ENCODE data around the gene SMNDC1. TPM values are rescaled to one million over a fixed set of nuclear protein-coding genes. Genes with fewer than 3 reads are reported as not detected.
"Not testable (repeated sequence)": the region's sequence is repeated elsewhere in the genome, so short reads cannot be mapped to it uniquely, and the experiment has no call there.

Gene SMNDC1
- total RNA-seq, 2 experiments from 2014 or later = 36.4 to 39.2 TPM

DNA sequence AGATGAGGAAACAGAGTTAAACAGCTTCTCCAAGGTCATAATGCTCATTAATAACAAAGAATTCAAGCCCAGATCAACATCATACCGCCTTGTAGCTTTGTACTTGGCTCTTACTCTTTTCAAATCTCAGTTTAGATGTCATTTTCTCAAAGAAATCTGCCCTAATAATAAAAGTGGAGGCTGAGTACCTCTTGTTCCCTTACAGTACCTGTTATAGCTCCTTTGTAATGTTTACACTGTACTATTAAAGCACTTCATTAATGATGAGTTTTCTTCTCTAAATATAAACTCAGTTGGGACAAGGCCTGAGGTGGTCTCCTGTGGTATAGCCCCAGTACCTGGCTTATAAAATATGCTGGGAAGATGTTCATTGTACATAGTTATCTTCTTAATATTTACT is 7.8 kb downstream of the SMNDC1 start:
- H3K36me3 Mint-ChIP-seq = peaks cover 45% of the 10 kb centered on the region
- H3K27ac Mint-ChIP-seq = no peak overlapping the region
- POLR2A ChIA-PET = no interaction called here
- no peak for ATAC-seq (ENCODE audit: low read depth)
- peaks cover 27% of the 10 kb centered on the region for H3K4me1 Mint-ChIP-seq
- H3K9me3 Mint-ChIP-seq = no peaks in the 10 kb centered on the region
- DNase-seq = no peak
- H3K4me3 Mint-ChIP-seq = no peak overlapping the region
- no peaks in the 10 kb centered on the region for H3K27me3 Mint-ChIP-seq

DNA sequence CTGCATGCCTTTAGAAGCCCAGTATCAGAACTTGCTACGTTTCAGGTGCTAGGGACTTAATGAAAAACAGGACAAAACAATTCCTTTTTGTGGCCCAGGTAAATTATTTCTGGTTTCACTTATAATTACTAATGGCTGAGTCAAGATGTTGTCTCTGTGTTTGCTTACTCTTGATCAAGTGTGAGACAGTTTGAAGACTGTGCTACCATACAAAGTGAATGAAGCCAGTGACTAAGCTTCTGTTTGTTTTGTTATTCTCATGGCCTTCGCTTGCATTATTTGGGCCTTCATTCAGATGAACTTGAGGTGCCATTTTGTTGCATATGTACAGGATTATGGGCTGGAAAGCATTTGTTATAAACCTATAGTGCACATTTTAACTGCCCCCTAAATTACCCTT is 17.9 kb downstream of the SMNDC1 start:
- H3K4me1 Mint-ChIP-seq = no peaks in the 10 kb centered on the region
- ATAC-seq (ENCODE audit: low read depth) = no peak
- H3K27ac Mint-ChIP-seq = no peak overlapping the region
- no peaks in the 10 kb centered on the region for H3K9me3 Mint-ChIP-seq
- POLR2A ChIA-PET = no interaction called here
- DNase-seq = no peak
- H3K27me3 Mint-ChIP-seq = no peaks in the 10 kb centered on the region
- H3K4me3 Mint-ChIP-seq = no peak overlapping the region
- H3K36me3 Mint-ChIP-seq = peaks cover 12% of the 10 kb centered on the region

- Mint-ChIP-seq H3K36me3 (peaks cover 7% of the 10 kb centered on the region), H3K4me1 (no peaks in the 10 kb centered on the region), H3K9me3 (no peaks in the 10 kb centered on the region), H3K27me3 (no peaks in the 10 kb centered on the region), H3K27ac (no peak overlapping the region), H3K4me3 (no peak overlapping the region)
- POLR2A ChIA-PET = no interaction called here
- no peak for ATAC-seq (ENCODE audit: low read depth)
- no peak for DNase-seq
Measured at GRCh38 chr10:110285501-110285900, 19.2 kb downstream of the SMNDC1 start.

GRCh38 chr10:110284262-110284661 is 20.5 kb downstream of the SMNDC1 start:
- peaks cover 7% of the 10 kb centered on the region for H3K36me3 Mint-ChIP-seq
- ATAC-seq (ENCODE audit: low read depth) (no peak), DNase-seq (no peak)
- H3K9me3 Mint-ChIP-seq = no peaks in the 10 kb centered on the region
- POLR2A ChIA-PET = no interaction called here
- H3K27me3 Mint-ChIP-seq = no peaks in the 10 kb centered on the region
- H3K4me3 Mint-ChIP-seq = no peak overlapping the region
- H3K27ac Mint-ChIP-seq = no peak overlapping the region
- H3K4me1 Mint-ChIP-seq = peaks cover 2% of the 10 kb centered on the region

GRCh38 chr10:110279407-110279986 is 25.2 kb downstream of the SMNDC1 start:
- Mint-ChIP-seq H3K4me1 (peaks cover 13% of the 10 kb centered on the region), H3K36me3 (peaks cover 3% of the 10 kb centered on the region), H3K27ac (no peak overlapping the region), H3K9me3 (no peaks in the 10 kb centered on the region), H3K4me3 (peak overlapping the region; percentile 2), H3K27me3 (peaks cover 8% of the 10 kb centered on the region)
- POLR2A ChIA-PET = interaction anchor here (1.0 to 1.7 kb wide), 2 partner anchors 71 to 138 kb away, joined by 4 read pairs; no protein-coding TSS in a partner anchor
- peak; percentile 60 for ATAC-seq (ENCODE audit: low read depth)
- DNase-seq = no peak

- H3K4me1 Mint-ChIP-seq = peaks cover 16% of the 10 kb centered on the region
- H3K9me3 Mint-ChIP-seq = no peaks in the 10 kb centered on the region
- H3K27ac Mint-ChIP-seq = no peak overlapping the region
- ATAC-seq (ENCODE audit: low read depth) (no peak), DNase-seq (no peak)
- POLR2A ChIA-PET = interaction anchor here (1.0 to 1.7 kb wide), 2 partner anchors 70 to 138 kb away, joined by 4 read pairs; no protein-coding TSS in a partner anchor
- H3K4me3 Mint-ChIP-seq = peak overlapping the region; percentile 2
- peaks cover 8% of the 10 kb centered on the region for H3K27me3 Mint-ChIP-seq
- H3K36me3 Mint-ChIP-seq = peaks cover 3% of the 10 kb centered on the region
Measured at GRCh38 chr10:110278562-110279406, 25.9 kb downstream of the SMNDC1 start.

- POLR2A ChIA-PET = no interaction called here
Measured at GRCh38 chr10:110277591-110277990, 27.1 kb downstream of the SMNDC1 start.

GRCh38 chr10:110276603-110277002 is 28.1 kb downstream of the SMNDC1 start:
- POLR2A ChIA-PET = no interaction called here
- ATAC-seq (ENCODE audit: low read depth) = no peak
- Mint-ChIP-seq H3K27me3 (peaks cover 8% of the 10 kb centered on the region), H3K9me3 (no peaks in the 10 kb centered on the region), H3K36me3 (peaks cover 5% of the 10 kb centered on the region), H3K4me1 (peaks cover 23% of the 10 kb centered on the region), H3K4me3 (no peak overlapping the region), H3K27ac (no peak overlapping the region)
- DNase-seq = no peak

More at GRCh38 chr10:110277591-110277990, 27.1 kb downstream of the SMNDC1 start:
- ATAC-seq (ENCODE audit: low read depth) (no peak), DNase-seq (no peak)
- peaks cover 23% of the 10 kb centered on the region for H3K4me1 Mint-ChIP-seq
- H3K27me3 Mint-ChIP-seq = peaks cover 8% of the 10 kb centered on the region
- no peaks in the 10 kb centered on the region for H3K9me3 Mint-ChIP-seq
- H3K36me3 Mint-ChIP-seq = peaks cover 5% of the 10 kb centered on the region
- no peak overlapping the region for H3K27ac Mint-ChIP-seq
- H3K4me3 Mint-ChIP-seq = no peak overlapping the region

- POLR2A ChIA-PET = interaction anchor here (0.5 kb wide), 1 partner anchor 175 kb away, joined by 3 read pairs; no protein-coding TSS in a partner anchor
- ATAC-seq (ENCODE audit: low read depth) (no peak), DNase-seq (no peak)
- H3K36me3 Mint-ChIP-seq = peaks cover 5% of the 10 kb centered on the region
- H3K4me1 Mint-ChIP-seq = peaks cover 25% of the 10 kb centered on the region
- H3K27me3 Mint-ChIP-seq = peaks cover 8% of the 10 kb centered on the region
- no peaks in the 10 kb centered on the region for H3K9me3 Mint-ChIP-seq
- H3K27ac Mint-ChIP-seq = no peak overlapping the region
- H3K4me3 Mint-ChIP-seq = no peak overlapping the region
Measured at GRCh38 chr10:110275128-110275729, 29.5 kb downstream of the SMNDC1 start.

DNA sequence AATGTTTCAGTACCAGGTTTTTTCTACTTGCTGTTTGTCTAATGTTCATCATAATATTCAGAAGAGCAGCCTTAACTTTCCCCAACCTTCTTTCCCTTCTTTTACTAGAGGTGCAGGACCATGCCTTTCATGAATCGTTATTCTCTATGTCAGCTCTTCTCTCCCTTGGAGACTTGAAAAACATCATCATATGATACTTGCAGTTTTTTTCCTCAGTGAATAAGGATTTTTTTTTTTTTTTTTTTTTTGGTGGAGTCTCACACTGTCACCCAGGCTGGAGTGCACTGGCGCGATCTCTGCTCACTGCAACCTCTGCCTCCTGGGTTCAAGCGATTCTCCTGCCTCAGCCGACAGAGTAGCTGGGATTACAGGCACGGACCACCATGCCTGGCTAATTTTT is 30.1 kb downstream of the SMNDC1 start:
- Mint-ChIP-seq H3K27ac (no peak overlapping the region), H3K4me1 (peaks cover 28% of the 10 kb centered on the region), H3K4me3 (no peak overlapping the region), H3K9me3 (no peaks in the 10 kb centered on the region), H3K27me3 (peaks cover 8% of the 10 kb centered on the region), H3K36me3 (peaks cover 5% of the 10 kb centered on the region)
- DNase-seq (no peak), ATAC-seq (ENCODE audit: low read depth) (no peak)
- POLR2A ChIA-PET = interaction anchor here (0.5 kb wide), 1 partner anchor 176 kb away, joined by 3 read pairs; no protein-coding TSS in a partner anchor

DNA sequence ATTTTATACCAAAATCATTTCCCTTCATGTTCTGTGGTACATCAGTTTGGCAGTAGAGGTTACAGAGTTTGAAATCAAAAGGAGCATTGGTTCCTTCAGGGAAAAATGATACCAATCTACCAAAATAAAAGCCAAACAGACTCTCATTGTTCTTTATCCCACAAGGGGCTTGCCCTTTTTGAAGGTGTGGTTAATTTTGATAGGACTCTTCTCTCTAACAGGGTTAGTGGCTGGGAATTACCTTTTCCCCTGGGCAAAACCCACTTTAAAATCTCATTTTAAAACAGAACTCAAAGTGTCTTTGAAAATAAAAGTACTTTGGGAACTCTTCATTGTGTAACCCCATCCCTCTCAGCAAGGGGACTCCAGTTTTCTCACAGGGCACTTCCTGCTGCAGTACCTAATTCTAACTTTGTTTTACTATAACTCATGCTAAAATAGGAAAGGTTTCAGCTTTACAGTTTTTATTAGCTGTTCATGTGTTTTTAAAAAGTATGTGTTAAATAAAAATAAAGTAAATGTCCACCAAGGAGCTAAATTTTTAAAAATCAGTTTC is 30.6 kb downstream of the SMNDC1 start:
- H3K4me1 Mint-ChIP-seq = peaks cover 30% of the 10 kb centered on the region
- H3K27ac Mint-ChIP-seq = no peak overlapping the region
- H3K27me3 Mint-ChIP-seq = peaks cover 8% of the 10 kb centered on the region
- no peak overlapping the region for H3K4me3 Mint-ChIP-seq
- no peak for ATAC-seq (ENCODE audit: low read depth)
- H3K9me3 Mint-ChIP-seq = no peaks in the 10 kb centered on the region
- POLR2A ChIA-PET = no interaction called here
- peaks cover 5% of the 10 kb centered on the region for H3K36me3 Mint-ChIP-seq
- DNase-seq = no peak

GRCh38 chr10:110273474-110273873 is 31.2 kb downstream of the SMNDC1 start:
- Mint-ChIP-seq H3K27me3 (peaks cover 10% of the 10 kb centered on the region), H3K27ac (no peak overlapping the region), H3K4me3 (peak overlapping the region; percentile 58), H3K9me3 (no peaks in the 10 kb centered on the region), H3K36me3 (peaks cover 6% of the 10 kb centered on the region), H3K4me1 (peaks cover 30% of the 10 kb centered on the region)
- DNase-seq (no peak), ATAC-seq (ENCODE audit: low read depth) (peak; percentile 68)
- POLR2A ChIA-PET = interaction anchor here (0.7 kb wide), 1 partner anchor 243 kb away, joined by 6 read pairs; no protein-coding TSS in a partner anchor

GRCh38 chr10:110272995-110273394 is 31.7 kb downstream of the SMNDC1 start:
- H3K36me3 Mint-ChIP-seq; DNase-seq; ATAC-seq (ENCODE audit: low read depth); H3K27ac Mint-ChIP-seq; H3K4me3 Mint-ChIP-seq; H3K9me3 Mint-ChIP-seq: not testable (repeated sequence)
- POLR2A ChIA-PET = interaction anchor here (0.7 kb wide), 1 partner anchor 242 kb away, joined by 6 read pairs; no protein-coding TSS in a partner anchor
- Mint-ChIP-seq H3K27me3 (peaks cover 11% of the 10 kb centered on the region), H3K4me1 (peaks cover 28% of the 10 kb centered on the region)
